HG03025 (cell line): ENCODE results near the gene ABCC9.
"Not testable (repeated sequence)": the region's sequence is repeated elsewhere in the genome, so short reads cannot be mapped to it uniquely, and the experiment has no call there.

ENCODE experiments used
- ATAC-seq: cut with Tn5 transposase; IDR thresholded peaks from one replicate; pipeline ENCODE4 v1.9.1; 2021; ENCODE audit warnings: mild to moderate bottlenecking, moderate library complexity; ENCODE audit not compliant: unreplicated experiment, low FRiP score

ABCC9 gene

DNA sequence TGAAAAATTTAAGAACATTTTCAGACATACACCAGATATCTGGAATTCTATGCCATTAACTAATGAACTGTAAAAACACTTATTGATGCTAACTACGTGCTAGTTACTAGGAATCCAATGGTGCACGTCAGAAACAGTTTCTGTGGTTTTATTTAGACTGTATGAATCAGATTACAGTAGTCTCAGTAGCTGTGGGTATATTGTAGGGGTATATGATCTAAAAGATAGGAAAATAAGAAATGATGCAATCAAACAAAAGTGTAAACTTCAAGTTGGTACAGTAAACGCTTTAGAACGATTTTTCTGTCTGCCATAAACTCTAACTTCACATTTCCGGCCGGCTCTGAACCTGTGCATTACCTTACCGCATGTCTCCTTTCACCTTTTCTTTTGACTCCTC, 2.3 kb downstream of the ABCC9 start:
- no peak for ATAC-seq

DNA sequence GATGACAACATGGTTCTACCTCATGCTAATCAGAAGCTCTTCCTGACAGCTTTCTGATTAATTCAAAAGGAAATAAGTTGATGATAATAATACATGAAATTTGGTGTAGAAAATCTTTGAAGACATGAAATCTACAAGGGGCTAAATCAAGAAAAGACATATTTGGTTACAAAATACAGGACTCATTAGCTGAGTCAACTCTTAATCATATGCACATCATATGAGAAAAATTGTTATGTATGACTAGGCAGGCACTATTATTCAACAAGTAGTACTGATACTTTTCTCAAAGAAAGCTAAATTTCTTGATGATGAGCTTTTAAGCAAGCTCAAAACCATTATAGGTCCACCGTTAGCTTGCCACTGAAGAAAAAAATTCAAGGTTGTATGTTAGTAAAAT, 7.1 kb downstream of the ABCC9 start:
- no peak for ATAC-seq

DNA sequence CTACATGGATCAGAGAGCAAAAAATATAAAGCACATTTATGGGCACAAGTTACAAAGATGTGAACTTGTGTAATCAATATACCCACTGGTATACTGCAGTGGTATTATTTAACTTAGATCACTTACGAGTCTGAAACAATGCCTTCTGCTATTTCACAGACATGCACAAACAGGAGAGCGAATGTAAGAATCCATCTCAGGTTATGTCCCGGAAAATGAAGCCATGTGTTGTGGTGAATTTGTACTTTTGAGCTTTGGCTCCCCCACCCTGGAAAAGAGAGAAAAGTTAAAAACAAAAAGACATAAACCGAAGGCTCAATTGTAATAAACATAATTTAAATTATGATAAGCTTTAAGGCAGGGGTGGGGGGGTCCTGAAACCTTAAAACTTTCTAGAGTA, 7.6 kb downstream of the ABCC9 start:
- ATAC-seq, result no peak

DNA sequence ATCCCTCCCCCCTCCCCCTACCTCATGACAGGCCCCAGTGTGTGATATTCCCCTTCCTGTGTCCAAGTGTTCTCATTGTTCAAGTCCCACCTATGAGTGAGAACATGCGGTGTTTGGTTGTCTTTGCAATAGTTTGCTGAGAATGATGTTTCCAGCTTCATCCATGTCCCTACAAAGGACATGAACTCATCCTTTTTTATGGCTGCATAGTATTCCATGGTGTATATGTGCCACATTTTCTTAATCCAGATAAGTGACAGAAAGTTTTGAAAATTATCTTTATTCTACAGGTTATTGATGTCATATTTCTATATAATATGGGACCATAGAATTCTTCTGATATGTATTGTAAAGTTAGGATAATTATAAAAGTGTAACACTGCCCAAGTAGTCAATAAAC, 11.3 kb downstream of the ABCC9 start:
- not testable (repeated sequence) for ATAC-seq

DNA sequence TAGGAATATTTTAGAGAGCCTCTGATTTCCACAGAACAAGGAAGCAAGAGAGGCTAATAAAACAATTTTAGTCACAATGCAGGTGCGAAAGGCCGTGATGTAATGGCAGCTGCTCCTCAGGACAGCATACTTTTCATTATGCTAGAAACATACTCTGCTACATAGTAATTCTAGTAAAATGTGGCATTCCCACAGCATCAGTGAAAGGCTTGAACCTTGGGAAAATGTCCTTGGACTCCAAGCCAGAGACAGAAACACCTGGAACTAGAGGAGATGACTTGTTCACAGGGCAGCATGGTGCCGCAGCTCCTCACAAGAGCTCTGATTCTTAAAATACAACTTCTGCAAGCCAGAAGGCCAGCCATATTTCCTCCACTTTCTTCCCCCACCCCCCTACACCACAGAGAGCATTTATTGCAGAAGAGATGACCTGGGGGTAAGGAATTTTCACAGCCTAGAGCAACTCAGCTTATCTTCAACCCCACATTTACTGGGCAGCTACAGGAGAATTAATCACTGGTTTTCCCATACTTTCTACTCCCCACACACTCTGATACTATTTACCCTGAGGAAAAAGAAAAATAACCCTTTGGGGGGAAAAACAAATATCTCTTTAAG, 15.8 kb downstream of the ABCC9 start:
- no peak for ATAC-seq

DNA sequence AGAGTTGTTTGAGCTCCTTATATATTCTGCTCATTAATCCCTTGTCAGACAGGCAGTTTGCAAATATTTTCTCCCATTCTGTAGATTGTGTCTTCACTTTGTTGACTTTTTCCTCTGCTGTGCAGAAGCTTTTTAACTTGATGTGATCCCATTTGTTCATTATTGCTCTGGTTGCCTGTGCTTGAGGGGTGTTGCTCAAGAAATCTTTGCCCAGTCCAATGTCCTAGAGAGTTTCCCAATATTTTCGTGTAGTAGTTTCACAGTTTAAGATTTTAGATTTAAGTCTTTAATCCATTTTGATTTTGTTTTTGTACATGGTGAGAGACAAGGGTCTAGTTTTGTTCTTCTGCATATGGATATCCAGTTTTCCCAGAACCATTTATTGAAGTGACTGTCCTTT, 19.8 kb downstream of the ABCC9 start:
- ATAC-seq, result no peak

DNA sequence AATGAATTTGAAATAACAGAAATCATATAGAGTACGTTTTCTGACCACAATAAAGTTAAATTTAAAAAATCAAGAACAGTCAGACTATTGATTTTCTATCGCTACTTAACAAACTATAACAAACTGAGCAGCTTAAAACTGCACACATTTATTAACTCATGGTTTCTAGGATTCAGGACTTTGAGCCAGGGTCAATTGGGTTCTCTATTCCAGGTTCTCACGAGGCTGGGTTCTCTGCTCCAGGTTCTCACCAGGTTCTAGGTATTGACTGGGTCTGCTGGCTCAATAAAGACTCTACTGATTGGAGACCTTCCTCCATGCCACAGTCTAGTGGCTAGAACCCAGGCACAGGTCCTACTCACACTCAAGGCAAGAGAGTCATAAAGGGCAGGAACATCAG, 22.8 kb downstream of the ABCC9 start:
- no peak for ATAC-seq

DNA sequence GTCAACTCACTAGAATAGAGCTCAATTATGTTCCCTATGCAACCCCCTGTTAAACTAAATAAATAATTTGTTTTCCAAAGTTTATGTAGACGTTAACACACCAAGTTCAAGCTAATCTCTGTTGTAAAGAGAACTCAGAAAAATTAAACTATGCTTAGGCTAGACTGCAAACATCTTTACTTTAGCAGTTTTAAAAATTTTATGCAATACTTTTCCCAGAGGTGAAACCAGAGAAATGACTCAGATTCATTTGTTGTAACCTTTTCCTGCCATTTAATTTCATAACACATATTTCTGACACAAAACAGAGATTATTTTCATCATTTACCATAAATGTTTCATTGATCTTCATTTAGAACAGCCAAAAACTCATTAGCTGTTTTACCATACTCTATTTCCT, 27.4 kb downstream of the ABCC9 start:
- no peak for ATAC-seq

DNA sequence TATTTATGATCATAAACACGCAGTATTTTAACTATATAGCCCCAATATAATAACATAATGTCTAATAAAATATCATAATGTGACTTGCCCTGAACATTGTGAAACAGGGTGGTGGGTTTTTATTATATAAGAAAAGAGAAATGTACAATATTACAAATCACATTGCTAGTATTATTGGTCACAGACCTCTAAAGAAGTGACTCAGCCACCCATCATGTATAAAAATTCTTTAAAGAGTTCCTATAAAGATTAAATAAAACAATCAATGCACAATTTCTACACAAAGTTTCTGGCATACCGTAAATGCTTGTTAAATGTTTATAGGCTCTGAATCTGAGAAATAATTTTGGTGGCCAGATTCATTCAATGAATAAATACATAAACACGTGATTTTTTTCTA, 28.9 kb downstream of the ABCC9 start:
- no peak for ATAC-seq

DNA sequence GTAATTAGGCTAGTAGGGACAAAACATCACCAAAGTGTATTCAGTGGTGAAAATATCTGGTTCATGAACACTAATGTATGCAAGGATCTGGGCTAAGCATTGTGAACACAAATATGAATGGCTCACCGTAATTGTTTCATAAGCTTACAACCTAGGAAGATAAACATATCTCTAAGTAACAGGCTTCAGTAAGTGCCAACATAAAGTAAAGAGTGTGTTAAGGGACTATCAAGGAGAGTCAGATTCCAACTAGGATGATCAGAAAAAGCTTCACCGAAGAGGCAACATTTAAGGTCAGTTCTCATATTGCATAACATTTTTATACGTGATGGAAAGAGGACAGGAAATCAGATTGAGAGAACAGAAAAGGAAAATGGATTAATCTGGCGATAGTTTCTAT, 29.4 kb downstream of the ABCC9 start:
- no peak for ATAC-seq

DNA sequence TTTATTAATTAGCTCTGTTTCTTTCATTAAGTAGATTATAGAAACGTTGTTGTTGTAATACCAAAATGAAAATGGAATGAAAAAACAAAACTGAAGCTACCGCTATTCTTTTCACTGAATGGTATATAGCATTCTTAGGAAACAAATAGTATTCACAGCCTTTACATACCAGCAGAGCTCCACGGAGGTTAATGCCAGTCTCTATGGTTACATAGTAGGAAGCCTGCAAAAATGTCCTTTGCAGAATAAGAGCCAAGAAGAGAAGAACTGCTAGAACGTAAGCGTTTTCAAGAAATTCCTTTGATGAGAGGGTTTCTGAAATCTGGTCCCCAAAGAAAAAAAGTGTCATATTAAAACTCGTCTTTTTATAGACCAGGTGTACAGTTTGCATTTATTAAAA, 30.6 kb downstream of the ABCC9 start:
- no peak for ATAC-seq

DNA sequence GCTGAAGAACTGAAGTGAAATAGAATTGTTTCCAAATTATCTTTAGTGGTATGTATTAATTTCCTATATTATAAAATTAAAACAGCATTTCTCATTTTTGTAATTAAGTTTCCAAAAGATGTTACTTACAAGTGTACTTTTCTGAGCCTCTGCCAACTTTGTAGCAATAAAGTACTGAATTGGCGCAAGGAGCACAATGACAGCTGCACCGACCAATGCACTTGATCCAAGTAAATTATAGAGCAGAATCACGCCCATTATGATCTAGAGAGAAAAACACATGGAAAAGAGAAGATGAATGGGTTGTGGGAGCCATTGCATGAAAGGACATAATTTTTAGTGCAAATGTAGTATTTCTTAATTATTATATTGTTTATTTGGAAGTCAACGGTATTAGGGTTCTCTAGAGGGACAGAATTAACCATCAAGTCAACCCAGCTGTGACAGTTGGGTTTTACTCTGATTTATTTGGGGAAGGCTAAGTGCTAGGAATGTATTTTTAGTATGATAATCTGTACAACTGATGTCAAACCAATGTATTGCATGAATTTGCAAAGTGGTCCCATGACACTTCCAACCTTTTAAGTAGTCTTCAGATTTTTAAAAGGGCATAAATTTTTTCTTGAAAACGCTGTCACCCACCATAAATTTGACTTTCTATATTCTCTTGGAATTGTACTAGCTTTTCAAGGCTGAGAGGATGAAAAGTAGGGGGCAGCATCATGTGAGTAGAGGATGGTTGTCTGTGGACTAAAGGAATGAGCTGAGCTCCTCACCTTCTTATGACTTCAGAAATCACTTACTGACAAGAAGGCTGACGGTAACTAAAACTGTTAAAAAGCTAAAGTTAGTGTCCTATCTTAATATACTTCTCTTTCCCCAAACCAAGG, 33.0 kb downstream of the ABCC9 start:
- ATAC-seq, result no peak

DNA sequence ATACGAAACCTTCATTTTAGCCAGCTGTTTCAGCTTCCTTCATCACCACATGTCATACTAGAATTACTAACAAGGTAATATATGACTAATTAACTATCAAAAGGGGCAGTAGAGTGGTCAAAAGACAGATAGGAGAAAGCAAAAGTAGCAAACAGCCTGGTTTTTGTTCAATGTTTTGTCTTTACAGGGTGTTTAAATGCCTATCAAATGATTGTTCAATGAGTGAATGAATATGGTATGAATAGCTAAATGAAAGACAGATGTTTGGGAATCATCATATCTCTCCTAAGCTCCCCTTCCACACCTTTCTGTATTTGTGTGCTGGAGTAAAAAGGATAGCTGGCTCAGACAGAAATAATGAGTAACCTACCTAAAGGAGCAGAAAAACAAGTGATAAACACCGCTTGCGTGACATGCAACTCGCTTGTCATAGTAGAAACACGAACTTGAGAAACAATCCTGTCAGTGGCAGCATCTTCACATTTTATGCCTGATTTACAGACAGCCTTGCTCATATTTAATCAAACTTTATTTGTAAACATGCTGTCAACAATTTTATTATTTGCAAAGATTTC, 34.2 kb downstream of the ABCC9 start:
- ATAC-seq, result no peak

DNA sequence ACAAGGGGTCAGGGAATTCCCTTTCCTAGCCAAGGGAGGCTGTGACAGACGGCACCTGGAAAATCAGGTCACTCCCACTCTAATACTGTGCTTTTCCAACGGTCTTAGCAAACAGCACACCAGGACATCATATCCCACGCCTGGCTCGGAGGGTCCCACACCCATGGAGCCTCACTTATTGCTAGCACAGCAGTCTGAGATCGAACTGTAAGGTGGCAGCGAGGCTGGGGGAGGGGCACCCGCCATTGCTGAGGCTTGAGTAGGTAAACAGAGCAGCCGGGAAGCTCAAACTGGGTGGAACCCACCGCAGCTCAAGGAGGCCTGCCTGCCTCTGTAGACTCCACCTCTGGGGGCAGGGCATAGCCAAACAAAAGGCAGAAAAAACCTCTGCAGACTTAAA, 41.7 kb downstream of the ABCC9 start:
- not testable (repeated sequence) for ATAC-seq

DNA sequence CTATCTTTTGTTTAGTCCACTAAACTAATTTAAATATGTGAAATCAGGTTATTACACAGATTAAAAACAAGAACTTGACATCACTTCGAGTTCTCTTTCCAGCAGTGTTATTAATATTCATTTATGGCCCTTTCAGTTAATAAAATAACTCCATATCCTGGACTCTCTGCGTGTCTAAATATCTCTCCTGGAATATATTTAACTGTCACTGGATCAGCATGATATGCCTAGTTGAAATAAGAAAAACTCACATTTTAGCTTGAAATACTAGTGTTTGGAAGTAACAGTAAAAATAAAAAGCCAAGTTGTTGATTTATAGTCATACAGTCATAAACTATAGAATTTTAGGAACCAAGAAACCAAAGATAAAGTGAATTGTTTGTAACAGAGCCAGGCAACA, 45.6 kb downstream of the ABCC9 start:
- no peak for ATAC-seq

DNA sequence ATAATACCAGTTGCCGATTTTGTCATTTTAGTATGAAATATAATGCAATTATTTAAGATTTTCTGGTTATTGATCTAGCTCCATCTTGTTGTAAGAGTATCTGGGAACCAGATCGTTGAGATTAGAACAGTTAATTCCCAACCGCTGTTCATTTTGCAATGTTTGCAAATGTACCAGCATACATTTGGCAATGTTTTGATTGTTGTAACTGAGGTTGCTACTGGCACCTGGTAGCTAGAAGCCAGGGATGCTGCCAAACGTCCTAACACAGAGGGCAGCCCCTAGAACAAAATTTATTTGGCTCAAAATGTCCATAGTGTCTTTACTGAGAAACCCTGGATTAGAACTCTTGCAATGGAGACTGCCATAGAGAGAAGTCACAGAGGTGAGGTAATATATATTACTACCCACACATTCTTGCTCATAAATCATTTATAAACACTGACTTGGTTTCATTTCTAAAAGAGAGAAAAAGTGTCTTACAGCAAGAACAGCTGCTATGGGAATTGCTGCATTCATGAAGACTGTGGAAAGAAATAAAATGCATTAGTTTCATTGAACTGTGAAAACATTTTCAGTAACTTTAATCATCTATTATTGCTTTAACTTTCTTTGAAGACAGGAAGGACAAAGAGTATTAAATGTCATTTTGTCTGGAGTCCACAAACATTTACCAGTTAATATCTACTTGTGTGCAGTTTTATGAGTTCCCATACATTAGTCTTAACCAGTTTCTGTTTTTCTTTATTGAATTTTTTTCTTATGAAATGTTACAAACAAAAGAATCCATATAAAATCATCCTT, 46.2 kb downstream of the ABCC9 start:
- ATAC-seq, result no peak

DNA sequence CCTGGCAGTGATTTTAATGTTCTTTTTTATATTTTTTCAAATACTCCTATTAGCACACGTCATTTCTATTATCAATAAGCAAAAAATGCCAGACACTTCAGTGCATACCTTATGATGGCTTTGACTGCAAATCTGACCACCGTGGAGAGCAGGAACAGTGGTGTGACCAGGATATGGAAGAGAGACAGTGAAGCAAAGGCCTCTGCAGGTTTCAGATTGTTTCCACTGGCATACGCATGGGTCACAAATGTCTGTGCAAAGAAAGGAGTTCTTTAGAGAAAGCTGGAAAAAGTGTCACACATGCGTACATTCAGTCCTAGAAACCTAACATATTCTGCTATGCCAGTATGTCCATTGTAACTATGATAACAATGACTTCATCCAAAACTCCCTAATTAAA, 47.3 kb downstream of the ABCC9 start:
- no peak for ATAC-seq

DNA sequence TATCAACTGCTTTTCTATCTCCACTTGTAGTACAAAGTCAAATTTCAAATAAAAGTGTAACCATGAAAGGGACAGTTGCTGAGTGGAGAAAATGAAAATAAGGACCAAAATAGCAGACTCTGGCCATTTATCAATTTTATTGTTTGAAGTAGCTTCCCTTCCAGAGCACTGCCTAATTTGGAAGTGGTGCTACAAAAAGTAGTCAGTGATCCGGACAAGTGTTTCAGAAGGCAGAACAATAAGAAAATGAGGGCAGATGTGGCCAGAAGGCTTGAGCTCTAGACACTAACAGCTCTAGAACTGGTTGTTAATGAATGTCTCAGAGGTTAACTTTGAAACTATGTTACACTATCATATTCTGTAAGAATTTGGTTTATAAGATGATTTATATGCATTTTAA, 48.9 kb downstream of the ABCC9 start:
- no peak for ATAC-seq

DNA sequence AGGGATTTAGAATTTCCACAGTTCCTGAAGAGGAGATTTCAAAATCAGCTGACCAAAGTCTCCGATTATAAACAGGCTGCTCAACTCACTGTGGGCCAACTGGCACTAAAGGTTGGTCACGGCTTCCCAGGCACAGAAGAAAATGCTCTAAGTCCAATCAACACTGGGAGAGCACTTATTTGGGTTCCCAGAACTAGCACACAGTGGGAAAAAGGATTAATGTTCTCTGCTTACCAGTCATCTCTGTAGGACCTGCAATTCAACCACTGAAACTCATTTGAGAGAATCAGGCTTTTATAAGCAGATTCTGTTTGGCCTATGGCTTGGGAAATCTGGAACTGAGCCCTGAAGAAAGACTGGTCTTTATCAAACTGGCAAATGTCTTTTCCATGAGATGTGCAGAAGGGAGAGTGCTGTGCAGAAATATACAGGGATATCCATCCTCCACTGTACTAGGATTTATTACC, 49.4 kb downstream of the ABCC9 start:
- ATAC-seq, result no peak

DNA sequence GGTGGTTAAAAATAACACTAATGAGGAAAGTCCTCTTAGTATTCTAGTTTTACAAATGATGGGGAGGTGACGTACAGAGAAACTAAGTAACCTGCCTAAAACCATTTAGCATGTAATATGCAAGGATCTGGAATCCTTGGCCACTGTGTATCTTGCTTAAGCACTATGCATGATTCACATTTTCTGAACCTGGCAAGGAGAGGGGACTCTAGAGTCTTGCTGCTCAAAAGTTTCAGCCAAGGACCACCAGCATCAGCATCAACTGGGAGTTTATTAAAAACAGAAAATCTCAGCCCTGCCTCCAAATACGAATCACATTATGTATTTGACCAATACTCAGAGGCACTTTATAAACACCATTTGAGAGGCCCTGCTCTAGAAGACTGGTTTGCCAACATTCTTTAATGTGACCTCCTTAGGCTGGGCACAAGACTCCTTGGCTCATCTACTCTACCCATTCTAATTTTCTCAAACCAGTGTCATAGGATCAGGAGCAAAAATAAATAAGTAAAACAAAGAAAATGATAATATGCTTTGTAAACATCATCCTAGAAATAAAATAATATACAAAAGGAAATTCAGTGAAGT, 52.9 kb downstream of the ABCC9 start:
- no peak for ATAC-seq

DNA sequence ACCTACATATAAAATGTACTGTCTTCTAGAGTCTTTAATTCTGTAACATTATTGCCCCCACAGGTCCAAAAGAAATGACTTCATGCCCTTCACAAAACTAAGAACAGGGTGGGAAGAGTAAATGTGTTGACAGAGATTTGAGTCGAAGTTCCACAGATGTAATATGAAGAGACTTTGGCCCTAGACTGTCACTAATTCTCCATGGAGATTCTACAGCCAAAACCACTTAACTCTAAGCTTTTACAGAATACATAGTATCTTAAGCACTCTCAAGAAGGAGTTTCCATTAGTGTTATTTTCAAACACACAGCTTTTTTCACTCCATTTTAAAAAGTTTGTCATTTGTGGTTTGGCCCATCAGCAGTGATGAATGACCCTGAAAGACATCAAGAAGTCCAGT, 56.3 kb downstream of the ABCC9 start:
- no peak for ATAC-seq
